GM12874 (cell line): ENCODE results near the gene PTRHD1.

Source experiments
- CTCF ChIP-seq: IDR thresholded peaks from 2 replicates; pipeline ENCODE4 v1.5.1; 2011; ENCODE audit warnings: low read depth, mild to moderate bottlenecking, control low read depth, low read length, moderate library complexity; ENCODE audit not compliant: insufficient read depth

Gene PTRHD1, protein sequence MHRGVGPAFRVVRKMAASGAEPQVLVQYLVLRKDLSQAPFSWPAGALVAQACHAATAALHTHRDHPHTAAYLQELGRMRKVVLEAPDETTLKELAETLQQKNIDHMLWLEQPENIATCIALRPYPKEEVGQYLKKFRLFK

GRCh38 chr2:24792874-24793760 is at the start of gene PTRHD1, which contains the start of gene CENPO:
PTRHD1 (minus strand) TSS chr2:24793391; CDS start chr2:24793377, 14 bp downstream.
CENPO (plus strand) TSS chr2:24793425; CDS start chr2:24793920, 495 bp downstream.
- TF ChIP-seq CTCF: peak; percentile 51

GRCh38 chr2:24842081-24843050 is 49.2 kb upstream of the PTRHD1 start:
- no peak for TF ChIP-seq CTCF

- no peak for TF ChIP-seq CTCF
Observed at GRCh38 chr2:24840962-24841945, 48.1 kb upstream of the PTRHD1 start.

GRCh38 chr2:24840164-24840869 is 47.1 kb upstream of the PTRHD1 start:
- no peak for TF ChIP-seq CTCF

DNA sequence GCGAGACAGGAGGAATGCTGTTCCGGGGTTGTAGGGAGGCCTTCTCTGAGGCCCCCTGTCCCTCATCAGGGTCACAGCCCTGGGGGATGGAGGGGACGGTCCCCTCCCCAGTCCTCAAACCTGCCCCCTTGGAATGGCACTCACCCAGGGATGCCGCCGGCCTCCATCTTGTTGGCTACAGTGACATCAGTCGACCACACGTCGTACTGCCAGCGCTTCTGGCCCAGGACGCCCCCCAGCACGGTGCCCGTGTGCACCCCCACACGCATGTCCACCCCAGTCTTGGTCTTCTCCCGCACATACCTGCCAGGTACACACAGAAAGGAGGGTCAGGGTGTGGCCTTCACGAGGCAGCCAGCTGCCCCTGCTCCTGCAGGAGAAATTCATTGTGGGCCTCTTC is 46.5 kb upstream of the PTRHD1 start:
- no peak for TF ChIP-seq CTCF

- TF ChIP-seq CTCF: no peak
Observed at GRCh38 chr2:24838541-24838940, 45.4 kb upstream of the PTRHD1 start.
